ENCODE data around the gene ACTR3C. TPM values are rescaled to one million over a fixed set of nuclear protein-coding genes. Genes with fewer than 3 reads are reported as not detected.

The ACTR3C gene
- total and polyA plus RNA-seq, 2 of the 13 experiments (the other 11 are each of a cell fraction or from before 2014, with no cell fraction given), result 3.8 to 7.5 TPM

GRCh38 chr7:150322833-150323681 lies at the start of gene ACTR3C, which contains the start of gene LRRC61 (continued):
- peak; percentile 91; the same call in 1 of the 2 replicates for TF ChIP-seq PLSCR1 (CRISPR knock-in tag; IDR thresholded peaks at IDR 0.05; ENCODE audit: borderline replicate concordance)

- in situ Hi-C loops (cut with HindIII; ENCODE audit: extremely low pct_ligation_motif_present, low pct_unique_long_range_greater_than_20kb), result no loop called here
Observed at GRCh38 chr7:150372271-150373048, 49.1 kb upstream of the ACTR3C start.

More at GRCh38 chr7:150372271-150373048, 49.1 kb upstream of the ACTR3C start:
- BruUV-seq (replicated peaks), result no TSS peak
- ChIA-PET CTCF (ENCODE audit: low intra/inter-chr PET ratio, low total read pairs) (no interaction called here), POLR2A (interaction anchor here (1.6 to 6.8 kb wide), 4 partner anchors 12 to 32 kb away, joined by 3 to 141 read pairs (median 70); a partner anchor contains a TSS)
- Histone ChIP-seq H2AFZ (ENCODE audit: low read length) (no peak overlapping the region), H3K9me3 (ENCODE audit: low read length) (no peaks in the 10 kb centered on the region), H3K9ac (ENCODE audit: insufficient read depth, low read depth, low read length) (no peak overlapping the region), H4K20me1 (ENCODE audit: insufficient read depth, low read length) (peaks cover 8% of the 10 kb centered on the region; the same call in 1 of the 2 replicates), H3K4me3 (replicated peaks in 1 of 3; ENCODE audit: insufficient read depth in 1 of 3, low read depth in 2 of 3, low read length in 3 of 3) (no peak overlapping the region), H3K4me2 (ENCODE audit: low read depth, low read length) (no peak overlapping the region), H3K4me1 (ENCODE audit: insufficient read depth, low read length) (peaks cover 70% of the 10 kb centered on the region), H3K36me3 (replicated peaks in 1 of 2; ENCODE audit: control insufficient read depth in 1 of 2, insufficient read depth in 2 of 2, low read length in 2 of 2) (peaks cover 5 to 27% of the 10 kb centered on the region in 2 experiments; a peak in 4 of 5 replicates), H3K27ac (ENCODE audit: extremely low read length, insufficient read depth, low read length) (no peak overlapping the region), H3K27me3 (ENCODE audit: control insufficient read depth in 1 of 2, insufficient read depth in 2 of 2, low read length in 2 of 2) (no peaks in the 10 kb centered on the region), H3K79me2 (ENCODE audit: insufficient read depth, low read length) (peaks cover 38% of the 10 kb centered on the region)
- DNase-seq (ENCODE audit: low spot score), result no peak
- intact Hi-C loops (cut with micrococcal nuclease; ENCODE audit: unreplicated experiment), result no loop called here
- TF ChIP-seq AGO2 (optimal IDR thresholded peaks at IDR 0.05; ENCODE audit: low read depth, low read length), result peak; percentile 88
- TF ChIP-seq TEAD2 (CRISPR knock-in tag; IDR thresholded peaks at IDR 0.05), result no peak
- TF ChIP-seq ZC3H13 (CRISPR knock-in tag; IDR thresholded peaks at IDR 0.05), result peak; percentile 87; the same call in 1 of the 2 replicates
- TF ChIP-seq HOXA3 (CRISPR knock-in tag; IDR thresholded peaks at IDR 0.05), result peak; percentile 34; the same call in 1 of the 2 replicates
- peak; percentile 66 for TF ChIP-seq RBFOX2 (IDR thresholded peaks at IDR 0.05; ENCODE audit: low read depth, low read length)
- no peak for TF ChIP-seq JUN (CRISPR knock-in tag; IDR thresholded peaks at IDR 0.05)
- TF ChIP-seq ZHX1 (CRISPR knock-in tag; IDR thresholded peaks at IDR 0.05; ENCODE audit: low read depth), result peak; percentile 63; the same call in 1 of the 2 replicates
- 0 out of 2 replicates have a peak, but pooled peaks have one; percentile 51 for TF ChIP-seq ZBTB38 (CRISPR knock-in tag; IDR thresholded peaks at IDR 0.05)
- TF ChIP-seq CENPT (CRISPR knock-in tag; IDR thresholded peaks at IDR 0.05; ENCODE audit: low read depth), result 0 out of 2 replicates have a peak, but pooled peaks have one; percentile 26
- WGBS (ENCODE audit: low lambda C conversion rate), result 97% methylated on average over 58 of the region's 79 CpGs
- FAIRE-seq, result no peak
- no peak for ATAC-seq

All from HepG2 (cell line).